ENCODE results near the gene ERGIC1.

DNA sequence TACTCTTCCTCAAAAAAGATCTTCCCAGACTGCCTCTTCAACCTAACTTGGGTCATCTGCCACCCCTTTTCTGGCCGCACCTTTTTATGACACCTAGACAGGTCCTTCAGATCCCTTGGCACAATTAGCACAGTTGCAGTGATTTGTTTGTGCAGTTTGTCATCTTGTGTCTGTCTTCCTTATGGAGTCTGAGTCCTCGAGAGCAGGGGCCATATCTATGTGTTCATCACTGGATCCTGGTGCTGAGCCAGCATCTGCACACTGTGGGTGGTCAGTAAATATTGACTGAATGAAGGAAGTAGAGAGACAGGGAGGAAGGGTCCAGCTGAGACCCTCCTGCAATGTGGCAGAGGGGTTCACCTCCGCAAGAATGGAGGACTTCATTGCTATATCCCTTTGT, 14.4 kb downstream of the ERGIC1 start:
- TF ChIP-seq CTCF (conservative IDR thresholded peaks at IDR 0.05; ENCODE audit: low read depth in 2 of 2) (no peak), STAT1 (IDR thresholded peaks at IDR 0.05; ENCODE audit: unreplicated experiment) (no peak), EZH2phosphoT487 (IDR thresholded peaks at IDR 0.05; ENCODE audit: unreplicated experiment) (no peak), EZH2 (IDR thresholded peaks at IDR 0.05; ENCODE audit: low read depth, unreplicated experiment) (no peak), POLR2AphosphoS5 (IDR thresholded peaks at IDR 0.05; ENCODE audit: low read depth) (no peak), REST (IDR thresholded peaks at IDR 0.05; ENCODE audit: unreplicated experiment) (no peak), JUNB (IDR thresholded peaks at IDR 0.05; ENCODE audit: unreplicated experiment) (no peak), NANOG (IDR thresholded peaks at IDR 0.05; ENCODE audit: borderline replicate concordance) (no peak), ZNF114 (CRISPR knock-in tag; IDR thresholded peaks at IDR 0.05) (no peak), CREB1 (CRISPR knock-in tag; IDR thresholded peaks at IDR 0.05; ENCODE audit: low read depth) (no peak)
